ENCODE data around the gene VAMP7. TPM values are rescaled to one million over a fixed set of nuclear protein-coding genes. Genes with fewer than 3 reads are reported as not detected.

VAMP7 gene
- total and polyA plus RNA-seq, 2 of the 8 experiments (the other 6 are each of a cell fraction or from before 2014, with no cell fraction given) = 14.2 to 22.1 TPM

DNA sequence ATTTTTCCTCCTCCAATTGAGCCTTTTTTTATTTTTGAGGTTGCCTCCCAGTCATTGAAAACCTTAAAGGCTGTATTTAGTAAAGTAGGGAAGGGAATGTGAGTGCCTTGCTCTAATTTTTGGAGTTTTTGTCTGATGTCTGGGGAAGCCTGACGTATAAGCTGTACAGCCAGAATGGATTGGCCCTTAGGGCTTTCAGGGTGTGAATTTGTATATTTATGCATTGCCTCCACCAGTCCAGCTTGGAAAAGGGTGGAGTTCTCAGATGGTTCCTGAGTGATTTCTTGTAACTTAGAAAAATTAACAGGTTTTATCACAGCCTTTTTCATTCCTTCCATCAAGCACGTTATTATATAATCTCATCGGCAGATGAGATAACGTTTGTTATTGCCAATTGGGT, 107.7 kb downstream of the VAMP7 start (continued):
- TF ChIP-seq MAFK (IDR thresholded peaks at IDR 0.05; ENCODE audit: low read depth, low read length) = no peak
- no peak for TF ChIP-seq SRF (IDR thresholded peaks at IDR 0.05; ENCODE audit: low read depth, low read length)
- no peak for TF ChIP-seq GTF2F1 (IDR thresholded peaks at IDR 0.05; ENCODE audit: borderline replicate concordance, low read depth, low read length)
- TF ChIP-seq MAX (IDR thresholded peaks at IDR 0.05) = no peak

Small RNAs within 50 kb of the gene (small RNA-seq; reads per million reads assigned to genes)
- not detected for gene DPH3P2 (ENCODE audit: insufficient read depth)

Other genes with a start within 250 kb of the VAMP7 start
- gene IL9R, start 116.4 kb downstream of the VAMP7 start, total RNA-seq (2021; fragmentation: NEBNext Ultra II Directional; extraction: Animal tissue kit (Norgen Biotek cat#: 25700)) = 0.21 and 0.28 TPM in 2 replicates
- 0.14 and 0.35 TPM in 2 replicates for gene IL9R, start 116.4 kb downstream of the VAMP7 start, polyA plus RNA-seq (2011; rRNA removed)